HG02938 (cell line): ENCODE measurements around the gene CCDC28B.

Experiments used
- ATAC-seq: cut with Tn5 transposase; IDR thresholded peaks from one replicate; pipeline ENCODE4 v1.9.1; 2021; ENCODE audit warnings: mild to moderate bottlenecking, moderate library complexity; ENCODE audit not compliant: unreplicated experiment

Gene CCDC28B

DNA sequence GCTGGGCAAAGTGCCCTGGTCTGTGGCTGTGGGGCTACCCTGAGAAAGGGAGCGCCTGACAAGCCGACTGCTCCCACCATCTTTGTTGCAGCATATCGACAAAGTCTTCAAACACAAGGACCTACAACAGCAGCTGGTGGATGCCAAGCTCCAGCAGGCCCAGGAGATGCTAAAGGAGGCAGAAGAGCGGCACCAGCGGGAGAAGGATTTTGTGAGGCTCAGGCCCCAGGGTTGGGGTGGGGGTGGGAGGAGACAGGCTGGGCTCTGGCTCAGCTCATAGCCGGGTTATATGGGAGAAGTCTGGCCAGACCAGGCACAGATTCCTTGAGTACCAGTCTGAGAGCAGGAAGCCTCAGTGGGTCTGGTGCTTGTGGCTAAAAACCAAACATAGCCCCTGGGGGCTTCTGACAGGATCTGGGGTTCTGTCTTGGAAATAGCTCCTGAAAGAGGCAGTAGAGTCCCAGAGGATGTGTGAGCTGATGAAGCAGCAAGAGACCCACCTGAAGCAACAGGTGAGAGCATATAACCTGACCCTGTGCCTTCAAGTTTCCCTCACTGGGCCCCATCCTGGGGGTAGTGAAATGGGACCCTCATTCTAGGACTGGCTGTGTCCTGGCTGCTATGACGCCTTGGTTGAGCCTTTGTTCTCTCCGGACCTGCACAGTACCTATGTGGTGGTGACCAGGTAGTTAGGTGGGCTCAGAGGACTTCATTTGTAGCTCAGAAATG, 8.0 kb upstream of the CCDC28B start:
- no peak for ATAC-seq

DNA sequence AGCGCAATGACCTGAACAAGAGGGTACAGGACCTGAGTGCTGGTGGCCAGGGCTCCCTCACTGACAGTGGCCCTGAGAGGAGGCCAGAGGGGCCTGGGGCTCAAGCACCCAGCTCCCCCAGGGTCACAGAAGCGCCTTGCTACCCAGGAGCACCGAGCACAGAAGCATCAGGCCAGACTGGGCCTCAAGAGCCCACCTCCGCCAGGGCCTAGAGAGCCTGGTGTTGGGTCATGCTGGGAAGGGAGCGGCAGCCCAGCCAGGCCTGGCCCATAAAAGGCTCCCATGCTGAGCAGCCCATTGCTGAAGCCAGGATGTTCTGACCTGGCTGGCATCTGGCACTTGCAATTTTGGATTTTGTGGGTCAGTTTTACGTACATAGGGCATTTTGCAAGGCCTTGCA, 5.4 kb upstream of the CCDC28B start:
- ATAC-seq, result no peak

DNA sequence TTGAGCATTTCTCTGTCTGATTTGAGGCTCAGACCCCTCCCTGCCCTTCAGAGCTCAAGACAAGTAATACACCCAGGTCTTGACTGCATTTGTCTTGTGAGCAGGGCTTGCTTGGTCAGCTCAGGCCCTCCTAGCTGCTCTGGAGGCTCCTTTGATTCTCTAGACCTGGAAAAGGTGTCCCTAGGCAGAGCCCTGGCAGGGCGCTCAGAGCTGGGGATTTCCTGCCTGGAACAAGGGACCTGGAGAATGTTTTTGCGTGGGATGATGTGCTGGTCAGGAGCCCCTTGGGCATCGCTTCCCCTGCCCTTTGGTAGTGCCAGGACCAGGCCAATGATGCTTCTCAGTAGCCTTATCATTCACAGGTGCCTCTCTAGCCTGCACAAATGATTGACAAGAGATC, 4.9 kb upstream of the CCDC28B start:
- no peak for ATAC-seq

DNA sequence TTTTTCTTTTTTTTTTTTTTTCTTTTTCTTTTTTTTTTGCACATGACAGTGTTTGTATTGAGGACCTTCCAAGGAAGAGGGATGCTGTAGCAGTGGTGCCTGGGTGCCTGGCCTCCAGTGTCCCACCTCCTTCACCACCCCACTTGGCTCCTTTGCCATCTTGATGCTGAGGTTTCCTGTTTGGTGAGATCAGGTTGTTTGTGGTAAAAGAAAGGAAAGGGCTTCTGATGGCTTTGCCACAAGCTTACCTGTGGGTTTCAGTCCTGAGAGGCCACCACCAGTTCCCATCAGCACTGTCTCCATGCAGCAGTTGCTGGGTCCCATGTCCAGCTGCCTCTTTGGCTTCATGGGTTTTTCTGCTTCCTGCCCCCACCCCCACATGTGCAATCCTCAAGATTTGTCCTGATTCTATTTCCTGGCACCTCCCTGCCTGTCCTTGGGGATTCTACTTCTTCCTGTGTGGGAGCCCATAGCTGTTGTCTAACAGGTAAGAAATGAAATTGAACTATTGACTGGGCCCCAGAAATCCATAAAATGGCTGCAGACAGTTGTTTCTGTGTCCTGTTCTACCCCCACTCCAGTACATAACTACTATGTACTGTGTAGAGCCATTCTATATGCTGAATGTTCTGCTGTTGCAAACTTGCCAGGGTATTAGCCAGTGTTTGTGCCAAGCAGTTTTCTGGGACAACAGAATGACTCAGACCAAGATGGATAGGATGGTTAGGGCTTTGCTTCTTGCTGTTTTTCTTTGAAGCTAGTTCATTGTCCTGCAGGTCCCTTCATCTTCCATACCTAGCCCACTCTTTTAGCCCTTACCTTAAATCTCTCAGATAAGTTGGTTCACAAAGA, 4.2 kb upstream of the CCDC28B start:
- ATAC-seq, result no peak

DNA sequence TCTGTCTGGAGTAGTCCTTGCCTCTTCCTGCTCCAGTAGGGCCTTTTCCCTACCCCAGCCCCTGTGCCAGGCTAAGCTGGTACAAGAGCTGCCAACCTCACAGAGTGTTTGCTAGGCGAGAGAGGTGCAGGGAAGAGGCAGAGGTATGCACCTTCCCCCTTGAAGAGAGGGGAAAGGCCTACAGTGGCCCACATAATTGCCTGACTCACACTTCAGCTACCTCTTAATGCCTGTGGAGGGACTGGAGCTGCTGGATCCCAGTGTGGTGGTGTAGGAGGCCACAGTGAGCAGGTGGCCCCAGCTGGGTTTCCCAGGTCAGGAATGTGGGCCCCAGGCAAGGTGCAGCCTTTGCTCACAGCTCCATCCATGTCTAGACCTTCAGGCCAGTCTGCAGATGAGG, 3.3 kb upstream of the CCDC28B start:
- no peak for ATAC-seq

DNA sequence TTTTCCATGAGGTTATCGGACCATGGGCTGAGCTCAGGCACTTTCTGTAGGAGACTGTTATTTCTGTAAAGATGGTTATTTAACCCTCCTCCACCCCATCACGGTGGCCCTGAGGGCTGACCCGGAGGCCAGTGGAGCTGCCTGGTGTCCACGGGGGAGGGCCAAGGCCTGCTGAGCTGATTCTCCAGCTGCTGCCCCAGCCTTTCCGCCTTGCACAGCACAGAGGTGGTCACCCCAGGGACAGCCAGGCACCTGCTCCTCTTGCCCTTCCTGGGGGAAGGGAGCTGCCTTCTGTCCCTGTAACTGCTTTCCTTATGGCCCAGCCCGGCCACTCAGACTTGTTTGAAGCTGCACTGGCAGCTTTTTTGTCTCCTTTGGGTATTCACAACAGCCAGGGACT, 2.6 kb upstream of the CCDC28B start:
- no peak for ATAC-seq

DNA sequence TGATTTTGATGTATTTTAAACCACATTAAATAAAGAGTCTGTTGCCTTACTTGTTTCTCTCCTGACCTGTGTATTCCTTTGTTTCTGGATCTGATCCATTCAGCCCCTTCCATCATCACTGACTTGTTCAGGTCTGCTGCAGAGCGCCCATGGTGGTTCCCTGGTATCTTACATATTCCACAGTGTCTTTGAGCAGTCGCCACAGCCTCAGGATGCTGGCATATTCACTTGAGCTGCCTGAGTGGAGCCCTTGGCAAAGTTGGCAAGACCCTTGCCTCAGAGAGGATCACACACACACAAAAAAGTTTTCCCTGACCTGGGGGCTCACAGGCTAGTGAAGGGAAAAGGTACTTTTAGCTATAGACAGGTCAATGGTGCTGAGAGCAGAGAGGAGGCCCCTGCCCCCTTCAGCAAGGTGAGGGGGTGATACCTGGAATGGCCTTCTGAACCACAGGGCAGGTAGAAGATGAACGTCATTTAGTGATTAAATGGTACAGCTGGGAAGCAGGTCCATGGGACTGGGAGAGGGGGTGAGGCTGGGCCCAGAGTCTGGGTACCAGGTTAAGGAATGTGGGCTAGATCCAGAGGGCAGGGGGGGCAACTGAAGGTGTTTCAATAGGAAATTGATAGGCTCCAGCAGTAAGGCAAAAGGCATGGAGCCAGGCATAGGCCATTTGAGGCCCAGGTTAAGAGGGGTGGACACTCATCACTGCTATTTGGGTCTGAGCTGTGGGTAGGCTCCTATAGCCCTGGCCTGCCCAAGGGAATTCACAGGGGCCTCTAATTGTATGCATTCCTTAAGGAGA, 2.0 kb upstream of the CCDC28B start:
- no peak for ATAC-seq

DNA sequence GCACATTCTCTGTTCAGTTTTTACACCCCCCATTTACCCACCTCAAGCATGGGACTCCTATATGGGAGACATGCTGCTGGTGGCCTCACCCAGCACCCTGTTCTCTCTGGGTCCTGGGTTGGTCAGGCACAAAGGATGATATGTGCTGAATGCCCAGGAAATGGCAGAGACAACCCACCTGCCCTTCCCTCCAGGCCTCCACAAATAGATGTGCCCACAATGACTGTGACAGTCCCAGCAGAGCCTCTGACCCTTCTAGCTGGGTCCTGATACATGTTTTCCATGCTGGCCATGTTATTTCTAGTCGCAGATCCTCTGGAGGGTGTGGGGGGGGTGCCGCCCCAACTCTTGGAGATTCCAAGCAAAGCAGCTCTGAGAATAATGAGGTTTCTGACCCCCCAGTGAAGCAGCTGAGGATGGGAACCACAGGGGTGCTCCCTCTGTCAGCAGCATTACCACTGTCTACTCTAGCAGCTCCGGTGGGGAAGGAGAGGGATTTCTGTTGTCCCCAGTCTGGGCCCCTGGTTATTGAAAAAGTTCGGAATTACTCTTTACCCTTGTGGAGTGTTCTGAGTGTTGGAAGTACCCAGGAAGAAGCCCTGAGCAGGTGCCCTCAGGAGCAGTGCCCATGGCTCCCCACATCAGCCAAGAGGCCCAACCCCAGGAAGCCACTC, 1.2 kb upstream of the CCDC28B start:
- ATAC-seq, result no peak

DNA sequence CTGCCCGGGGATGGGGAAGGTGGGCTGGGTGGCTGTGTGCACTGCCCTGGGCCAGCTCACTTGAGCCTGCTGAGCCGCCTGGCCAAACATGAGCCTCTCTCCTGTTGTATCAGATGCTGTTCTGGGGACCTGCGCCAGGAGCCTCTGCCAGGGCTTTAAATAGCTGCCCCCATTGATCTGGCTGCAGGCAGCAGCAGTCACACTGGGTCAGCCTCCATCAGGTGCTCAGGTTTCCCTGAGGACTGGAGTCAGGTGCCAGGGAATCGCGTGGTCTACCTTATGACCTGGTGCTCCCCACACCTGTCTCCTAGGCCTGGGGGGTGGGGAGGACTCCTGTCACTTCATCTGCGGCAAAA, 700 bp upstream of the CCDC28B start:
- ATAC-seq, result no peak

DNA sequence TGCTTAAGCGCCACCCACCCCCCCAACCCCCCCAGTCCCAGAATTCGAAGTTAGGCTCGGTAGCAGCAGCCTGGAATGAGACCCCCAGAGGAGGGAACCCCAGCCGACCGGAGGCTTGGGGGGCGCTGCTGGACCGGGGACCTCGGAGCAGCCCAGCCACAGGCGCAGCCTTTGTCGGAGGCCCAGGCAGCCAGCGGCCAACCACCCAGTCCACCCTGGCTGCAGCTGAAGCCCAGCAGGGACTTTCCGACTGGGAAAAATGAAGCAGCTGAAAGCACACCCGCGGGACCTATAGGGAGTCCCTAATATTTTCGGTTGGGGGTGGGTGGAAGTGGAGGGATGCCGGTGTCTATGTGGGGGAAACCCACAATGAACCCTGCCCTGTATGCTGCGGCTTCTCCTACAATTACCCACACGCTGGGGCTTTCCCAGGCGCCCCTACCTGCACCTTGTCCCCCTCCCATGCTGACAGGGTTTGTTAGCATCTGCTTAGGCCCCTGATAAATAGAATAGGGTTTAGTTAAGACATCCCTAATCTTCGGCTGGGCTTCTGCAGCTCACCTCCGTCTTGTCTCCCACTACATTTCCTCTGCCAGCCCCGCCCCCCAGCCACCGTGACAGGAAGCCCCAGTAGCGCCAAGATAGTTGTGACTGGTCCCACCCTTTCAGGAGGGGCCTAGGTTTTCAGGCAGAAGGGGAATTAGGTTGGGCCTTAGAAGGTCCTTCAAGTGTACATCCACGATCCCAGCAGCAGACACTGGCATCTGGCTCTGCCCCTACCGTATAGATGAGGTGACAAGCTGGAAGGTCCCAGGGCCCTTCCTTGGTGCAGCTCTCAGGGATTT, 838 bp downstream of the CCDC28B start:
- peak; percentile 38 for ATAC-seq

DNA sequence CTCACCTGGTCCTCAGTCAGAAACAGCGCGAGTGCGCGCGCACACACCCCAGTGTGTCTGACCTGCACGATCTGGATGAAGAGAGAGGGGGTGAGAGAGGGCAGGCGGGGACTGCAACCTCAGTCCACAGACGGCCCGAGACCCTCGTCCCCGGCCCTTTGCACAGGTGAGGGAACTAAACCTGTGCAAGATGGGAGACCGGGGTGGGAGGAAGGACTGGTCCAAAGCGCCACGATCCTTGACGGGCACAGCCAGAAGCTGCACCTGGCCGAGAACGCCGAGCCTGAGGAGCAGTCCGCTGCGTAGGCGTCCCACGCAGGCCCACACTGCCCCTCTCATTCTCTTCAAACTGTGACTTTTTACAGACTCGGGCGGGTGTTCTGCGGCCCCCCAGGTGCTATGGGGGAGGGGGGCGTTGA, 4.6 kb downstream of the CCDC28B start:
- no peak for ATAC-seq

DNA sequence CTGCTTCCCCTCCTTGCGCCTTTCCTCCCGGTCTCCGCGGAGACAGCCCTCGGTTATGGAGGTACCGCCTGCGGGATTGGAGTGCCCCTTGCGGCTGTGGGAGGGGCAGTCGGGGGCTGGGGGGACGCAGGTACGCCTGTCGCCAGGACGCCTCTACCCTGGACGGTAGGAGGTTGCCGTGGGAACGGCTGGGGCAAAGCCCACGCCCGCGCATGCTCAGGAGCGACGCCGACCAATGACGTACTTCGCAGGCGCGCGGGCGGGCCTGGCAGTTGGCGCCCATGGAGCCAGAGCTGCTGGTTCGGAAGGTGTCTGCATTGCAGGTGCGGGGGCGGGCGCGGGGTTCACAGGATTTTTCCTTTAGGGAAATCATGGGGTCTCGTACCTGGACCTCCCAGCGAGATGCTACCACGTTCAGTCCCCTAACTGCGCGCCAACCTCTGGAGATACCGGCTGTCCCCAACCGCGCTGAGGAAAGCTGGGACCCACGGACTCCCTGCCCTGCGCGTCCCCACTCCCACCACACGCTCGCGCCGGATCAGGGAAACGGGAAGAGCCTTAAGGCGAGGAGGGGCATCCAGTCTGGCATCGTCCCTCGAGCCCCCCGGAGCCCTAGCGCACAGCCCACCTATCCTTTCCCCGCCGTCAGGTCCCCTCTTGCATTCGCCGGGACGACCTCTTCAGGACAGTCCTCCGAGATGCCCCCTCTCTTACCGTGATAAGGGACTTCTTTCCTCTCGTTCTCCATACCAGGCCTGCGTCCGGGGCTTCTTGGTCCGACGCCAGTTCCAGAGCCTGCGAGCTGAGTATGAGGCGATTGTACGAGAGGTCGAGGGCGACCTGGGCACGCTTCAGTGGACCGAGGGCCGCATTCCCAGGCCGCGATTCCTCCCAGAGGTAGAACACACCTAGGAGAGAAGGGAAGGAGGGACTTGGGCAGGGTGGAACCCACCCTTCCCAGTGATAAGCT, 5.3 kb downstream of the CCDC28B start, which contains the start of gene IQCC:
Gene IQCC (plus strand): TSS at position 271 of the 970 bp plus-strand sequence. CDS start 11 bp downstream, at position 282.
- no peak for ATAC-seq

DNA sequence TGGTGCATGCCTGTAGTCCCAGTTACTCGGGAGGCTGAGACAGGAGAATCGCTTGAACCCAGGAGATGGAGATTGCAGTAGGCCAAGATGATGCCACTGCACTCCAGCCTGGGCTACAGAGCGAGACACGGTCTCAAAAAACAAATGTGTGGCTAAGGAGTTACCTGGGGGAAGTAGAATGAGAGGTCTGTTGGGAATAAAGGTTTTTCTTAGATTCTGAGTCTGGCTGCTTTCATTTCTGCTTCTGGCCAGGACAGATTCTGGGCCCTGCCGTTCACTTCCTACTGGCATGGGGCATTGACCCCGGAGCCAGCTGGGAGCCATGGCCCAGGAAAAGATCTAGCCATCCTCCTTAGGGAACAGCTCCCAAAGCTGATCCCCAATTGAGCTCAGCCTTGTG, 8.1 kb downstream of the CCDC28B start:
- no peak for ATAC-seq

DNA sequence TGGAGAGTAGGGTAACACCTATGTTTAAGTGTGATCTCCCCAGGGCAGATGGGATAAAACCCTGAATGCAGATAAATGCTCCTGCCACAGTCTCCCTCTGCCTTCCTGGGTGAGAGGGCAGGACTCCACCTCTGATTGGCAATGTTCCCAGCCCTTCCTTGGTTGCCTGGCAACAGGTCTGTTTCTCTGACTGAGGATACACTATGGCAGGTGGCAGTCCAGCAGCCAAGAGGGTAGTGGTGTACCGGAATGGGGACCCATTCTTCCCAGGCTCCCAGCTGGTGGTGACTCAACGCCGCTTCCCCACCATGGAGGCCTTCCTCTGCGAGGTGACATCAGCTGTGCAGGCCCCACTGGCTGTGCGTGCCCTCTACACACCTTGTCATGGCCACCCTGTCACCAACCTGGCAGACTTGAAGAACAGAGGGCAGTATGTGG, 8.5 kb downstream of the CCDC28B start, which contains the start of gene DCDC2B:
Gene DCDC2B (plus strand): TSS at position 199 of the 438 bp plus-strand sequence. CDS start 5 bp downstream, at position 204.
- no peak for ATAC-seq

DNA sequence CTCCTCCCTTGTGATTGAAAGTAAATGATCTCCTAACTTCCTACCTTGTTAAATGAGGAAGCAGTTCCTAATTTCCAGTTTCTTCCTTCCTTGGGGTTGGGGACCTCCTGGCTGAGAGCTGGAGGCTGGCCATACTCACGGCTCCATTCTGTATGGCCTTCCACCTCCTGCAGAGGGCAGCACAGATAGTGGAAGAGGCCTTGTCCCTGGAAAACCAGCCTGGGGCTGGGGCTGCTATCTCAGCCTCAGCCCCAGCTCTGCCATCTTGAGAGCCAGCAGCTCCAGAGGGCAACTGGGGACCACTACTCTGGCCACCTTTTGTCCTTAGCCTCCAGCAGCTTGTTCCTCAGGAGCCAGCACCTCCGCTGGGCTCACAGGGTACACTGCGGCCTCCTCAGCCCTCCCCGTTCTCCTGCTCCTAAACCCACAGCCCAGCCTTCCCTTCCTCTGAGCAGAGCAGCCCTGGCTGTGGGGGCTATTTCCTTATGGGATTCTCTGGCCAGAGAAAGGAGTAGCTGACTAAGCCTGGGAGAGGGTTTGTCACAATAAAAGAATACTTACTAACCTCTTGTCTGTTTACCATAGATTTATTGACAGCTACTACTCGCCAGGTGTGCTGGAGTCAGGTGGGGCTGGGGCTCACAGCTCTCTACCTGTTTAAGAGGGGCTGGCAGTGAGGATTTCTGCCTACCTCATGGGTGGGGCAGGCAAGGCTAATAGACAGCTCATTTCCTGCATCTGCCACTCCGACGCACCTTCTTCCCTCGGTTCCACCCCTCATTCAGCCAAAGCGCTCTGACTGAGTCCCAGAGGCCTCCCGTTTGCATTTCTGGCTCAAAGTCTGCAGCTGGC, 15.5 kb downstream of the CCDC28B start:
- ATAC-seq, result no peak

DNA sequence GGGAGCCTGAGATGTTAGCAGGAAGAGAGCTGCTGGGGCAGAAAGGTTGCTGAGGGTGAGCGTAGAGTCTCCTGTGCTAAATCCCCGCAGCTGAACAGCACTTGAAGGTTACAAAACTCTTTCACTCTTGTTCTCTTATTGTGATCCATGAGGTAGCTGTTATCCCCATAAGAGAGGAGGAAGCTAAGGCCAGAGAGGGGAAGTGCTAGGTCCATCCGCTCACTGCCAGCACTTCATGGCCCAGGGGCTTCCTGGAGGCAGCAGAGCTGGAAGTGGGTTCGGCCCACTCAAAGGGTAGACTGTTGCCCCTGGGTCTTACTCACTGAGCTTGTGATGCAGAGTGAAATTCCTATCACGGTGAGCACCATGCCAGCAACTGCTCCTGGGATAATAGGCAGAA, 16.2 kb downstream of the CCDC28B start:
- no peak for ATAC-seq

DNA sequence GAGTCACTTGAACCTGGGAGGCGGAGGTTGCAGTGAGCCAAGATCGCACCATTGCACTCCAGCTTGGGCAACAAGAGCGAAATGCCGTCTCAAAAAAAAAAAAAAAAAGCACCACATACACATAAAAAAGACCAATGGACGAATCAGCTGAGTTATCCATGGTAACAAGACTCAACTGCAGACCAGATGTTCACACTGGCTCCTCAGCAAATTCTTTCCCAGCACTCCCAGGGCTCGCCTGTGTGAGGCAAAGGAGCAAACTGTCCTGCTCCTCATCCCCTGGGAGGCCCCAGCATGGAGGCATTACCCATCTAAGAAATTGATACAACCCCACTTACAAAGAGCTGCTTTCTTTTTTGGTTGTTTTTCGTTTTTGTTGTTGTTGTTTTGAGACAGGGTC, 18.6 kb downstream of the CCDC28B start:
- no peak for ATAC-seq
